HepG2 (cell line): ENCODE results near the gene CCDC88C. TPM values are rescaled to one million over a fixed set of nuclear protein-coding genes. Genes with fewer than 3 reads are reported as not detected.

Experiments
- ATAC-seq: fragments of 200-7000 bp; cut with Tn5 transposase; 3 replicates; pipeline ENCODE4 v1.9.1; 2020; ENCODE audit warnings: mild to moderate bottlenecking, moderate library complexity
- BruUV-seq: library from RNA; stranded (reverse); fragments of 400-500 nt; replicated peaks from 2 replicates; lab custom pipeline; 2021; lab: Mats Ljungman, UMichigan
- CTCF ChIA-PET: fragments of 300-600 bp; formaldehyde crosslinking; extraction: SDS; loops from one replicate; lab custom pipeline; 2021; ENCODE audit warnings: low total read pairs, inconsistent platforms, low intra/inter-chr PET ratio; lab: Yijun Ruan, JAX
- POLR2A ChIA-PET: fragments of 350-600 bp; sonication (Branson Sonifier 250); formaldehyde crosslinking; loops from one replicate; lab custom pipeline; 2020; ENCODE audit warnings: antibody characterized with exemption, inconsistent platforms; lab: Yijun Ruan, JAX
- DNase-seq: peaks from one replicate; pipeline ENCODE4 v3.0.0-alpha.2; 2015; ENCODE audit warnings: low spot score
- FAIRE-seq: peaks from 3 replicates; lab custom pipeline; 2011; peaks lifted over from hg19 to GRCh38; lab: Jason Lieb, UNC
- H2AFZ ChIP-seq: one replicate; pipeline ENCODE4 v1.6.1; 2011; ENCODE audit warnings: low read length, inconsistent platforms
- H3K27ac ChIP-seq: fragments of 300-600 bp; 3 replicates; pipeline ENCODE4 v1.8.0; 2011; ENCODE audit warnings: mixed run types, mild to moderate bottlenecking, mixed read lengths, low read length, inconsistent platforms; ENCODE audit not compliant: insufficient read depth; ENCODE audit errors: extremely low read length
- H3K27me3 ChIP-seq, 2 experiments: fragments of 200-600 bp in 1 of 2; 2 replicates in 1 of 2; 3 replicates in 1 of 2; pipeline versions ENCODE4 v1.6.0 to v1.8.0; 2011; ENCODE audit warnings: low read length in 2 of 2, mild to moderate bottlenecking in 2 of 2, moderate library complexity in 2 of 2, inconsistent platforms in 1 of 2; ENCODE audit not compliant: insufficient read depth in 2 of 2, control insufficient read depth in 1 of 2
- H3K36me3 ChIP-seq, 2 experiments: fragments of 200-600 bp in 1 of 2; replicated peaks in 1 of 2; 2 replicates in 1 of 2; 3 replicates in 1 of 2; pipeline versions ENCODE4 v1.5.1 to v1.8.0; 2011; ENCODE audit warnings: low read length in 2 of 2, inconsistent platforms in 1 of 2; ENCODE audit not compliant: insufficient read depth in 2 of 2, control insufficient read depth in 1 of 2
- H3K4me1 ChIP-seq: 2 replicates; pipeline ENCODE4 v1.5.1; 2012; ENCODE audit warnings: low read length, inconsistent platforms; ENCODE audit not compliant: insufficient read depth
- H3K4me2 ChIP-seq: 2 replicates; pipeline ENCODE4 v1.6.0; 2011; ENCODE audit warnings: low read depth, low read length, inconsistent platforms
- H3K4me3 ChIP-seq, 3 experiments: fragments of 200-600 bp in 1 of 3; sonication (generic), shearing (Covaris generic) in 1 of 3; replicated peaks in 1 of 3; 2 replicates each; pipeline ENCODE4 v1.5.1; 2011 to 2016; ENCODE audit warnings: low read length in 3 of 3, inconsistent platforms in 2 of 3, low read depth in 2 of 3, mild to moderate bottlenecking in 2 of 3, control low read depth in 1 of 3, mixed read lengths in 1 of 3; ENCODE audit not compliant: insufficient read depth in 1 of 3
- H3K79me2 ChIP-seq: one replicate; pipeline ENCODE4 v1.6.1; 2011; ENCODE audit warnings: low read length, inconsistent platforms; ENCODE audit not compliant: insufficient read depth
- H3K9ac ChIP-seq: 2 replicates; pipeline ENCODE4 v1.6.0; 2011; ENCODE audit warnings: mild to moderate bottlenecking, low read depth, low read length, inconsistent platforms; ENCODE audit not compliant: insufficient read depth
- H3K9me3 ChIP-seq: 2 replicates; pipeline ENCODE4 v1.5.1; 2012; ENCODE audit warnings: mild to moderate bottlenecking, low read length
- H4K20me1 ChIP-seq: 2 replicates; pipeline ENCODE4 v1.6.0; 2011; ENCODE audit warnings: inconsistent platforms, mild to moderate bottlenecking, low read length, moderate library complexity; ENCODE audit not compliant: insufficient read depth
- MEF2D ChIP-seq: sonication (generic); formaldehyde crosslinking; IDR thresholded peaks from 2 replicates; pipeline ENCODE4 v1.5.1; 2020; ENCODE audit warnings: mild to moderate bottlenecking, missing genetic modification reagents
- MYC ChIP-seq: sonication (generic); formaldehyde crosslinking; IDR thresholded peaks from 2 replicates; pipeline ENCODE4 v1.9.0; 2021; ENCODE audit warnings: missing genetic modification reagents, borderline replicate concordance
- PHB2 ChIP-seq: fragments of 450-650 bp; IDR thresholded peaks from 2 replicates; pipeline ENCODE4 v1.6.1; 2018; ENCODE audit not compliant: partially characterized antibody
- WGBS: methylation state at CpG from one replicate; pipeline ENCODE4 v1.1.6; 2017; ENCODE audit warnings: low lambda C conversion rate; 5-methylcytosine and 5-hydroxymethylcytosine counted together
- in situ Hi-C: cut with HindIII; loops from 2 replicates; pipeline ENCODE4 v1.10.0; 2017; ENCODE audit warnings: low pct_unique_long_range_greater_than_20kb; ENCODE audit not compliant: extremely low pct_ligation_motif_present
- intact Hi-C: fragments of 100-400 bp; cut with micrococcal nuclease; formaldehyde crosslinking; loops from one replicate; pipeline ENCODE4 v1.10.0; 2022; ENCODE audit not compliant: unreplicated experiment
- polyA plus RNA-seq, 8 experiments: library from polyadenylated mRNA; depleted of rRNA in 3 of 8; stranded (reverse) in 7 of 8; unstranded in 1 of 8; fragments of >200 nt; fragmentation: Illumina TruSeq in 4 of 8; extraction: Trizol in 4 of 8; gene quantifications; 2 replicates each; pipeline versions ENCODE4 v1.2.1 to v1.2.3, GENCODE V29; 2011 to 2016; ENCODE audit warnings: low read depth in 4 of 8, missing spikeins in 1 of 8, mixed read lengths in 1 of 8; ENCODE audit not compliant: insufficient read depth in 1 of 8
- total RNA-seq, 5 experiments: library from RNA; depleted of rRNA; stranded (reverse); fragments of >200 nt; fragmentation: Illumina TruSeq; extraction: Trizol; gene quantifications; 2 replicates each; pipeline ENCODE4 v1.2.3, GENCODE V29; 2016; ENCODE audit warnings: low read depth in 1 of 5
- TF ChIP-seq, protein P1 (sequence below): IDR thresholded peaks from 2 replicates; pipeline ENCODE4 v1.6.1; 2016; ENCODE audit warnings: mild to moderate bottlenecking
- TF ChIP-seq, protein P2 (sequence below), 2 experiments: fragments of 450-650 bp in 1 of 2; sonication (generic) in 1 of 2; formaldehyde crosslinking in 1 of 2; IDR thresholded peaks; 2 replicates each; pipeline versions ENCODE4 v1.6.1 to v1.8.0; 2016 to 2022; ENCODE audit warnings: antibody characterized with exemption in 1 of 2, mild to moderate bottlenecking in 1 of 2, missing genetic modification reagents in 1 of 2

CCDC88C gene
- total and polyA plus RNA-seq, 2 of the 13 experiments (the other 11 are each of a cell fraction or from before 2014, with no cell fraction given), result 3.6 to 11.7 TPM

DNA sequence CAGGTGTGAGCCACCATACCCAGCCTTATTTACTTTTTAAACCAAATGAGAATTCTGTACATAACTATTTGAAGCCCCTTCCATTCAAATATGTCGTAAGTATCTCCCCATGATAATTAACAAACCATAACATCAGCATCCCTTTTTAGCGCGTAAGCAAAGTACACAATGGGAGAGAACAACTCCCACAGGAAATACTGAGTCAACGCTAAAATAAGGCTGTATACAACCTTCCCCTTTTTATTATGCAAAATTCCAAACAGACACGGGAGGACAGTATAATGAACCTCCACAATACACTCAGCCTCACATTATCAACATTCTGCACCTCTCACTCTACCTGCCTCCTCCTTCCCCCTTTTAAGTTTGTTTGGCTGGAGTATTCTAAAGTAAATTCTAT, 73.5 kb downstream of the CCDC88C start (continued):
- TF ChIP-seq, protein P1, sequence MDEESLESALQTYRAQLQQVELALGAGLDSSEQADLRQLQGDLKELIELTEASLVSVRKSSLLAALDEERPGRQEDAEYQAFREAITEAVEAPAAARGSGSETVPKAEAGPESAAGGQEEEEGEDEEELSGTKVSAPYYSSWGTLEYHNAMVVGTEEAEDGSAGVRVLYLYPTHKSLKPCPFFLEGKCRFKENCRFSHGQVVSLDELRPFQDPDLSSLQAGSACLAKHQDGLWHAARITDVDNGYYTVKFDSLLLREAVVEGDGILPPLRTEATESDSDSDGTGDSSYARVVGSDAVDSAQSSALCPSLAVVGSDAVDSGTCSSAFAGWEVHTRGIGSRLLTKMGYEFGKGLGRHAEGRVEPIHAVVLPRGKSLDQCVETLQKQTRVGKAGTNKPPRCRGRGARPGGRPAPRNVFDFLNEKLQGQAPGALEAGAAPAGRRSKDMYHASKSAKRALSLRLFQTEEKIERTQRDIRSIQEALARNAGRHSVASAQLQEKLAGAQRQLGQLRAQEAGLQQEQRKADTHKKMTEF (CRISPR knock-in tag), result no peak
- TF ChIP-seq PHB2 (no peak), MEF2D (CRISPR knock-in tag) (no peak)

DNA sequence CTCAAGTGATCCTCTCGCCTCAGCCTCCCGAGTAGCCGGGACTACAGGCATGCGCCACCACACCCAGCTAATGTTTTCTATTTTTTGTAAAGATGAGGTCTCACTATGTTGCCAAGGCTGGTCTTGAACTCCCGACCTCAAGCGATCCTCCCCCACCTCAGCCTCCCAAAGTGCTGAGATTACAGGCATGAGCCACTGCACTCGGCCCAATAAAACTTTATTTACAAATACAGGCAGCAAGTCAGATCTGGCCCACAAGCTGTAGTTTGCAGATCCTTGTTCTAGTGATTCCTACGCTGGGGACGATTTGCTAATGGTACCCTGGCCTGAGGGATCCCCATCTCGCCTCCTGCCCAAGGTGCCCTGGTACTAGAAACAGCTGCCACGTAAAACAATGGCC, 74.6 kb downstream of the CCDC88C start:
- H3K27me3 ChIP-seq, result no peaks in the 10 kb centered on the region
- H3K4me3 ChIP-seq, result no peak overlapping the region
- H3K36me3 ChIP-seq, result peaks cover 4 to 22% of the 10 kb centered on the region in 2 experiments; a peak in 4 of 5 replicates
- no peak for TF ChIP-seq MYC
- TF ChIP-seq, protein P2, sequence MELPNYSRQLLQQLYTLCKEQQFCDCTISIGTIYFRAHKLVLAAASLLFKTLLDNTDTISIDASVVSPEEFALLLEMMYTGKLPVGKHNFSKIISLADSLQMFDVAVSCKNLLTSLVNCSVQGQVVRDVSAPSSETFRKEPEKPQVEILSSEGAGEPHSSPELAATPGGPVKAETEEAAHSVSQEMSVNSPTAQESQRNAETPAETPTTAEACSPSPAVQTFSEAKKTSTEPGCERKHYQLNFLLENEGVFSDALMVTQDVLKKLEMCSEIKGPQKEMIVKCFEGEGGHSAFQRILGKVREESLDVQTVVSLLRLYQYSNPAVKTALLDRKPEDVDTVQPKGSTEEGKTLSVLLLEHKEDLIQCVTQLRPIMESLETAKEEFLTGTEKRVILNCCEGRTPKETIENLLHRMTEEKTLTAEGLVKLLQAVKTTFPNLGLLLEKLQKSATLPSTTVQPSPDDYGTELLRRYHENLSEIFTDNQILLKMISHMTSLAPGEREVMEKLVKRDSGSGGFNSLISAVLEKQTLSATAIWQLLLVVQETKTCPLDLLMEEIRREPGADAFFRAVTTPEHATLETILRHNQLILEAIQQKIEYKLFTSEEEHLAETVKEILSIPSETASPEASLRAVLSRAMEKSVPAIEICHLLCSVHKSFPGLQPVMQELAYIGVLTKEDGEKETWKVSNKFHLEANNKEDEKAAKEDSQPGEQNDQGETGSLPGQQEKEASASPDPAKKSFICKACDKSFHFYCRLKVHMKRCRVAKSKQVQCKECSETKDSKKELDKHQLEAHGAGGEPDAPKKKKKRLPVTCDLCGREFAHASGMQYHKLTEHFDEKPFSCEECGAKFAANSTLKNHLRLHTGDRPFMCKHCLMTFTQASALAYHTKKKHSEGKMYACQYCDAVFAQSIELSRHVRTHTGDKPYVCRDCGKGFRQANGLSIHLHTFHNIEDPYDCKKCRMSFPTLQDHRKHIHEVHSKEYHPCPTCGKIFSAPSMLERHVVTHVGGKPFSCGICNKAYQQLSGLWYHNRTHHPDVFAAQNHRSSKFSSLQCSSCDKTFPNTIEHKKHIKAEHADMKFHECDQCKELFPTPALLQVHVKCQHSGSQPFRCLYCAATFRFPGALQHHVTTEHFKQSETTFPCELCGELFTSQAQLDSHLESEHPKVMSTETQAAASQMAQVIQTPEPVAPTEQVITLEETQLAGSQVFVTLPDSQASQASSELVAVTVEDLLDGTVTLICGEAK (IDR thresholded peaks at IDR 0.05), result no peak
- TF ChIP-seq, protein P2 (CRISPR knock-in tag; IDR thresholded peaks at IDR 0.05), result peak; percentile 82; the same call in 1 of the 2 replicates
- no peak overlapping the region for H3K4me2 ChIP-seq
- no peaks in the 10 kb centered on the region for H3K79me2 ChIP-seq
- BruUV-seq, result no TSS peak
- POLR2A ChIA-PET, result no interaction called here
- FAIRE-seq, result no peak
- CTCF ChIA-PET, result no interaction called here
- no peak overlapping the region for H2AFZ ChIP-seq
- H4K20me1 ChIP-seq, result no peaks in the 10 kb centered on the region
- WGBS, result over 99% methylated on average over 11 of the region's 11 CpGs
- ATAC-seq, result no peak
- H3K4me1 ChIP-seq, result no peaks in the 10 kb centered on the region
- H3K9ac ChIP-seq, result no peak overlapping the region
- intact Hi-C loops, result no loop called here
- no peak for DNase-seq
- no peaks in the 10 kb centered on the region for H3K9me3 ChIP-seq
- no peak overlapping the region for H3K27ac ChIP-seq
- in situ Hi-C loops, result no loop called here
